ENCODE measurements around the gene GPC5. TPM values are rescaled to one million over a fixed set of nuclear protein-coding genes. Genes with fewer than 3 reads are reported as not detected.

GPC5 gene
- polyA plus RNA-seq, 1 experiment, result not detected

DNA sequence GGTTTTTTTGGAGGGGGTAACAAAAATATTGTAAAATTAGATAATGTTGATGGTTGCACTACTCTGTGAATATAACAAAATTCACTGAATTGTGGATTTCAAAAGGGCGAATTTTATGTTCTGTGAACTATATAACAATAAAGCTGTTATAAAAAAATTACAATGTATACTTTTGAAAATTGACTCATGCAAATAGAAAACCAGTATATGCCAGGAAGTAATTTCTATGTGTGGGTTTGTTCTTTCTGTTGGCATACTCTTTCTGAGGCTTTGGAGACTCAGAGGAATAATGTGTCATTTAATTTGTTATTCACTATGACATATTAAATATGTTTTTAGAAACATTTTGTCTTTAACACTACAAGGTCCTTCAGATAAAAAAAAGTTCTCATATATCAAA lies 310.1 kb downstream of the GPC5 start:
- Histone ChIP-seq H3K4me3 (ENCODE audit: low read depth, low read length) (no peak overlapping the region), H3K36me3 (ENCODE audit: control insufficient read depth, insufficient read depth, low read length) (no peaks in the 10 kb centered on the region), H3K27me3 (ENCODE audit: control insufficient read depth, insufficient read depth, low read length) (no peaks in the 10 kb centered on the region)
- POLR2A ChIA-PET, result no interaction called here
- CTCF ChIA-PET, result no interaction called here
- TF ChIP-seq, protein P1, sequence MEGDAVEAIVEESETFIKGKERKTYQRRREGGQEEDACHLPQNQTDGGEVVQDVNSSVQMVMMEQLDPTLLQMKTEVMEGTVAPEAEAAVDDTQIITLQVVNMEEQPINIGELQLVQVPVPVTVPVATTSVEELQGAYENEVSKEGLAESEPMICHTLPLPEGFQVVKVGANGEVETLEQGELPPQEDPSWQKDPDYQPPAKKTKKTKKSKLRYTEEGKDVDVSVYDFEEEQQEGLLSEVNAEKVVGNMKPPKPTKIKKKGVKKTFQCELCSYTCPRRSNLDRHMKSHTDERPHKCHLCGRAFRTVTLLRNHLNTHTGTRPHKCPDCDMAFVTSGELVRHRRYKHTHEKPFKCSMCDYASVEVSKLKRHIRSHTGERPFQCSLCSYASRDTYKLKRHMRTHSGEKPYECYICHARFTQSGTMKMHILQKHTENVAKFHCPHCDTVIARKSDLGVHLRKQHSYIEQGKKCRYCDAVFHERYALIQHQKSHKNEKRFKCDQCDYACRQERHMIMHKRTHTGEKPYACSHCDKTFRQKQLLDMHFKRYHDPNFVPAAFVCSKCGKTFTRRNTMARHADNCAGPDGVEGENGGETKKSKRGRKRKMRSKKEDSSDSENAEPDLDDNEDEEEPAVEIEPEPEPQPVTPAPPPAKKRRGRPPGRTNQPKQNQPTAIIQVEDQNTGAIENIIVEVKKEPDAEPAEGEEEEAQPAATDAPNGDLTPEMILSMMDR (IDR thresholded peaks at IDR 0.05; ENCODE audit: insufficient read depth, low read depth, low read length), result no peak
- no peak for DNase-seq (ENCODE audit: low read depth)

DNA sequence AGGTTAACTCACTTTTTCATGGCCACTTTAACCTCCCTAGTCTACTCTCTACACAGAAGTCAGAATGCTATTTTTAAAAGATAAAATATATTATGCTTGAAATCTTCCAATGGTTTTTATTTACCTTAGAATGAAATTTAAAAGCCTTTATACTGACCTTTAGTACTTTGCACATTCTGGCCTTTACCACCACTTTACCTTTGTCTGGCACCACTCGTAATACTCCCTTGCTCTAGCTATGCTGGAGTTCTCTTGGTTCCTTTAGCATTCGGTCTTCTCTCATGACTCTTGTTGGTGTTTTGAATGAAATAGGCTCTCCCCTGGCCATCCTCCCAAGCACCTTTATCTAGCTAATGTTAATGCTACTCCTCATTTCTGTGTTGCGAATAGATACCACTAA lies 310.8 kb downstream of the GPC5 start:
- Histone ChIP-seq H3K27me3 (ENCODE audit: control insufficient read depth, insufficient read depth, low read length) (no peaks in the 10 kb centered on the region), H3K4me3 (ENCODE audit: low read depth, low read length) (no peak overlapping the region), H3K36me3 (ENCODE audit: control insufficient read depth, insufficient read depth, low read length) (no peaks in the 10 kb centered on the region)
- no peak for DNase-seq (ENCODE audit: low read depth)
- TF ChIP-seq, protein P1 (IDR thresholded peaks at IDR 0.05; ENCODE audit: insufficient read depth, low read depth, low read length), result no peak
- ChIA-PET POLR2A (no interaction called here), CTCF (no interaction called here)

DNA sequence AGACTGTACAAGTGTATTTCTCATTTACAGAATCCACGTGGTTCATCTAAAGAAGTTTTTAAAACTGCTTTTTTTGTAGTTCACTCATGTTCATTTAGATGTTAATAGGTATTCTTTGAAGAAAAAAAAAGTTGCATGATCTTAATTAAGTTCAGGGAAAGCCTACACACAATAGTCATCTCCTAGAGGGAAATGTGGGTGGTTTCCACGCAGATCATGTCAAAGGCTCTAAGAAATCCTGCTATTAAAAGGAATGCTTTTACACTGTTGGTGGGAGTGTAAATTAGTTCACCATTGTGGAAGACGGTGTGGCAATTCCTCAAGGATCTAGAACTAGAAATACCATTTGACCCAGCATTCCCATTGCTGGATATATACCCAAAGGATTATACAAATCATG lies 312.3 kb downstream of the GPC5 start:
- Histone ChIP-seq H3K4me3 (ENCODE audit: low read depth, low read length) (no peak overlapping the region), H3K27me3 (ENCODE audit: control insufficient read depth, insufficient read depth, low read length) (no peaks in the 10 kb centered on the region), H3K36me3 (ENCODE audit: control insufficient read depth, insufficient read depth, low read length) (no peaks in the 10 kb centered on the region)
- DNase-seq (ENCODE audit: low read depth), result no peak
- ChIA-PET POLR2A (no interaction called here), CTCF (no interaction called here)
- TF ChIP-seq, protein P1 (IDR thresholded peaks at IDR 0.05; ENCODE audit: insufficient read depth, low read depth, low read length), result no peak

DNA sequence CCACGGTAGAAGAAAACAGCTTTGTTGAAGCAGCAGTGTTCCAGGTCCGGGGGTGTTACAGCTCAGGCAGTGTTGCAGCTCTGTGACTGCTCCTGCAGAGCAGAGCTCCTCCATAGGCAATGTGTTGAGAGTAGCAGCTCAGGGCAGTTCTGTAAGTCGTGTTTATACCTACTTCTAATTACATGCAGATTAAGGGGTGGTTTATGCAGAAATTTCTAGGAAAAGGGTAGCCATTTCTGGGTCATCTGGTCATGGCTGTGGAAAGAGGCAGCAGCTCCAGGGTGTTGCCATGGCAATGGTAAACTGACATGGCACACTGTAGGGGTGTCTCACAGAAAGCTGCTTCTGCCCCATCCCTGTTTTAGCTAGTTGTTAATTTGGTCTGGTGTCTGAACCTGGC lies 316.4 kb downstream of the GPC5 start:
- POLR2A ChIA-PET, result no interaction called here
- no peaks in the 10 kb centered on the region for H3K36me3 ChIP-seq (ENCODE audit: control insufficient read depth, insufficient read depth, low read length)
- no peak for DNase-seq (ENCODE audit: low read depth)
- no peak overlapping the region for H3K4me3 ChIP-seq (ENCODE audit: low read depth, low read length)
- CTCF ChIA-PET, result no interaction called here
- no peaks in the 10 kb centered on the region for H3K27me3 ChIP-seq (ENCODE audit: control insufficient read depth, insufficient read depth, low read length)
- TF ChIP-seq, protein P1 (IDR thresholded peaks at IDR 0.05; ENCODE audit: insufficient read depth, low read depth, low read length), result no peak

DNA sequence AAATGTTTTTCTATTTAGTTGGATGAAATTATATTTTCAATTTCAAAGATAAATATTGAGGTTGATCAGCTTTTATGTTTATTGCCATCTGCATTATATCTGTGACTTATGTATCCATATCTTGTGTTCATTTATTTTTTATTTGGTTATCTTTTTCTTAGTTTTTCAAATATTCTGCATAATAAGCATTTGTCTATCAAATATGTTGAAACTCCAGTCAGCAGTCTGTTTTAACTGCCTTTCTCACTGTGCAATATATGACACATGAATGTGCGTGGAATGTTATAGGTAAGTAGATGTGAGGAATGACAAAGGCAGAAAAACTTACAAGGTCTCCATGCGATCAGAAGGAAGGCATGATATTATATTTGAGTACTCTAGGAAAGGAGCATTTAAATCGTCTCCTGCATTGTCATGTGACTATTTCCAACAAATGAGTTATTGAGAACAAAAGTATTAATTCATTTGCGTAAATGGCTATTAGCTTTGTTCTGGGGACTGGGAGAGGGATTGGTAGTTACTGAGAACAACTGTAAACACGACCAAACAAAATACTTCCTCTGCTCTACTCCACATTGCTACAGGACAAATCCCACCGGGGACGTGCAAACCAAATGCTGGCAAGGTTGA lies 318.1 kb downstream of the GPC5 start:
- Histone ChIP-seq H3K27me3 (ENCODE audit: control insufficient read depth, insufficient read depth, low read length) (no peaks in the 10 kb centered on the region), H3K4me3 (ENCODE audit: low read depth, low read length) (no peak overlapping the region), H3K36me3 (ENCODE audit: control insufficient read depth, insufficient read depth, low read length) (no peaks in the 10 kb centered on the region)
- ChIA-PET CTCF (interaction anchor here (0.6 to 0.8 kb wide), 2 partner anchors 17 to 343 kb away, joined by 3 read pairs; no protein-coding TSS in a partner anchor), POLR2A (no interaction called here)
- DNase-seq (ENCODE audit: low read depth), result no peak
- TF ChIP-seq, protein P1 (IDR thresholded peaks at IDR 0.05; ENCODE audit: insufficient read depth, low read depth, low read length), result no peak
